CD4-positive, alpha-beta T cell treated with Interleukin-4 for 1 hour (primary cell): ENCODE data around the gene SPHK2.
"Not testable (repeated sequence)": the region's sequence is repeated elsewhere in the genome, so short reads cannot be mapped to it uniquely, and the experiment has no call there.

Experiments used
- DNase-seq, 2 donors: peaks; one replicate each; pipeline ENCODE4 v3.0.0-alpha.2; 2020 to 2022

Gene SPHK2

GRCh38 chr19:48624791-48625723, 5.8 kb downstream of the SPHK2 start:
- no peak for DNase-seq

- DNase-seq = no peak
Measured at GRCh38 chr19:48625891-48626327, 6.6 kb downstream of the SPHK2 start.

- no peak for DNase-seq
Measured at GRCh38 chr19:48627201-48627864, 8.0 kb downstream of the SPHK2 start.

GRCh38 chr19:48627865-48628314, 8.6 kb downstream of the SPHK2 start:
- no peak for DNase-seq

- DNase-seq = no peak
Measured at GRCh38 chr19:48628486-48629296, 9.4 kb downstream of the SPHK2 start.

GRCh38 chr19:48629297-48629598, 9.9 kb downstream of the SPHK2 start:
- DNase-seq = no peak

GRCh38 chr19:48629599-48630295, 10.4 kb downstream of the SPHK2 start:
- peak in 1 of 2 donors; percentile 26 for DNase-seq

- no peak for DNase-seq
Measured at GRCh38 chr19:48630296-48631063, 11.2 kb downstream of the SPHK2 start.

- no peak for DNase-seq
Measured at GRCh38 chr19:48631225-48631624, 11.9 kb downstream of the SPHK2 start.

GRCh38 chr19:48632286-48632685, 13.0 kb downstream of the SPHK2 start:
- DNase-seq = not testable (repeated sequence)

GRCh38 chr19:48632692-48633147, 13.4 kb downstream of the SPHK2 start:
- no peak for DNase-seq

GRCh38 chr19:48633148-48634035, 14.1 kb downstream of the SPHK2 start:
- no peak for DNase-seq

GRCh38 chr19:48634036-48634342, 14.7 kb downstream of the SPHK2 start:
- DNase-seq = no peak

- peak; percentile 93 to 94 for DNase-seq
Measured at GRCh38 chr19:48634424-48635262, 15.3 kb downstream of the SPHK2 start.

- DNase-seq = peak; percentile 63 to 75
Measured at GRCh38 chr19:48635263-48635965, 16.1 kb downstream of the SPHK2 start.

- DNase-seq = peak in 1 of 2 donors; percentile 41
Measured at GRCh38 chr19:48635966-48636858, 16.9 kb downstream of the SPHK2 start.

GRCh38 chr19:48636859-48637448, 17.6 kb downstream of the SPHK2 start, which contains the start of gene DBP:
DBP (minus strand) TSS chr19:48637379; CDS start chr19:48636994, 385 bp downstream.
- DNase-seq = peak; percentile 22 to 33
